ENCODE results near the gene DNAJC15.

DNA sequence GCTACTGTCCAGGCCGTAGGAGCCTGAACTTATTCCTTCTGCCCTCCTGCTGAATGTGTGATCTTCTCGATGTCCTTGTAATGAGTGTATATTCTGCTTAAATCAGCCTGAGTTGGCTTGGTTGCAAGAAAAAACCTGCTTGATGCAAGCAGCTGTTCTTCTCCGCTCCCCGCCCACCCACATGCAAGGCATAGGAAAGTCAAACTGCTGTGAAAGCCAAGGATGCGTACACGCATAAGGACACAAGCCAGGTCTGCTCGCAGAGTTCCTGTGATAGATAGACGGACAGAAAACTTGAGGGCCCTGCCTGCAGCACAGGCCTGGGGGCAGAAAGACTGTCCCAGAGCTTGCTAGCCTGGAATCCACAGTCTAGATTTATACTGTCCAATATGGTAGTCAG is 101.1 kb downstream of the DNAJC15 start:
- no peak for TF ChIP-seq POLR2AphosphoS5 (IDR thresholded peaks at IDR 0.05; ENCODE audit: low read depth, low read length)
- no peak for TF ChIP-seq POLR2A (IDR thresholded peaks at IDR 0.05; ENCODE audit: low read depth, low read length)
